Epithelial cell of esophagus (primary cell): ENCODE results near the gene C16orf90.
"Not testable (repeated sequence)": the region's sequence is repeated elsewhere in the genome, so short reads cannot be mapped to it uniquely, and the experiment has no call there.

ENCODE experiments used
- DNase-seq: peaks from one replicate; pipeline ENCODE4 v3.0.0; 2010; ENCODE audit warnings: low read depth
- H3K4me3 ChIP-seq: 2 replicates; pipeline ENCODE4 v1.5.1; 2011; ENCODE audit warnings: mild to moderate bottlenecking, low read length, control low read depth
- CTCF ChIP-seq: IDR thresholded peaks from 2 replicates; pipeline ENCODE4 v1.5.1; 2011; ENCODE audit warnings: low read depth, mild to moderate bottlenecking, low read length, control low read depth, inconsistent platforms; ENCODE audit not compliant: insufficient read depth; ENCODE audit errors: missing control alignments

Gene C16orf90

GRCh38 chr16:3503523-3503922 is 8.2 kb upstream of the C16orf90 start:
- no peak for TF ChIP-seq CTCF
- no peak overlapping the region for H3K4me3 ChIP-seq
- peak; percentile 26 for DNase-seq

- TF ChIP-seq CTCF: no peak
- no peak for DNase-seq
- peak overlapping the region; percentile 85 for H3K4me3 ChIP-seq
These were observed 6.6 kb upstream of the C16orf90 start for GRCh38 chr16:3501783-3502400.

GRCh38 chr16:3501412-3501761 is 6.1 kb upstream of the C16orf90 start:
- DNase-seq: not testable (repeated sequence)
- H3K4me3 ChIP-seq: peak overlapping the region; percentile 85

GRCh38 chr16:3498988-3499387 is 3.7 kb upstream of the C16orf90 start:
- DNase-seq: no peak
- H3K4me3 ChIP-seq: no peak overlapping the region
- TF ChIP-seq CTCF: no peak

GRCh38 chr16:3497771-3498170 is 2.5 kb upstream of the C16orf90 start:
- DNase-seq: no peak
- no peak for TF ChIP-seq CTCF
- no peak overlapping the region for H3K4me3 ChIP-seq

- DNase-seq: no peak
- TF ChIP-seq CTCF: no peak
These were observed 1.1 kb upstream of the C16orf90 start for GRCh38 chr16:3496386-3496785.

GRCh38 chr16:3494386-3494973 is 809 bp downstream of the C16orf90 start:
- DNase-seq: no peak
- no peak for TF ChIP-seq CTCF
- H3K4me3 ChIP-seq: no peak overlapping the region

More at GRCh38 chr16:3496386-3496785, 1.1 kb upstream of the C16orf90 start:
- no peak overlapping the region for H3K4me3 ChIP-seq
